COLO829 (cell line): ENCODE results near the gene CDC42BPB.
A peak's percentile ranks its signal among the peaks of the same experiment; 100 is the strongest.

Source experiments
- DNase-seq: peaks from one replicate; pipeline ENCODE4 v3.0.0; 2012; ENCODE audit warnings: low spot score

Gene CDC42BPB

GRCh38 chr14:102966681-102967505, 90.5 kb downstream of the CDC42BPB start:
- DNase-seq = peak; percentile 65

- no peak for DNase-seq
Measured at GRCh38 chr14:102965971-102966655, 91.2 kb downstream of the CDC42BPB start.

- DNase-seq = no peak
Measured at GRCh38 chr14:102965282-102965681, 92.1 kb downstream of the CDC42BPB start.

GRCh38 chr14:102964152-102964730, 93.1 kb downstream of the CDC42BPB start:
- DNase-seq = no peak

- no peak for DNase-seq
Measured at GRCh38 chr14:102962111-102962627, 95.2 kb downstream of the CDC42BPB start.

- no peak for DNase-seq
Measured at GRCh38 chr14:102958461-102958860, 98.9 kb downstream of the CDC42BPB start.

- no peak for DNase-seq
Measured at GRCh38 chr14:102957222-102957621, 100.1 kb downstream of the CDC42BPB start.

GRCh38 chr14:102955636-102956408, 101.5 kb downstream of the CDC42BPB start:
- no peak for DNase-seq

GRCh38 chr14:102954081-102954789, 103.1 kb downstream of the CDC42BPB start:
- no peak for DNase-seq

- DNase-seq = no peak
Measured at GRCh38 chr14:102953100-102953499, 104.2 kb downstream of the CDC42BPB start.

GRCh38 chr14:102952276-102952675, 105.1 kb downstream of the CDC42BPB start:
- DNase-seq = no peak

GRCh38 chr14:102951799-102952198, 105.5 kb downstream of the CDC42BPB start:
- no peak for DNase-seq

- peak; percentile 79 for DNase-seq
Measured at GRCh38 chr14:102951034-102951433, 106.3 kb downstream of the CDC42BPB start.

- DNase-seq = no peak
Measured at GRCh38 chr14:102949801-102950451, 107.4 kb downstream of the CDC42BPB start.

- DNase-seq = no peak
Measured at GRCh38 chr14:102949062-102949800, 108.1 kb downstream of the CDC42BPB start.

GRCh38 chr14:102948698-102949061, 108.7 kb downstream of the CDC42BPB start:
- DNase-seq = no peak

- DNase-seq = no peak
Measured at GRCh38 chr14:102947321-102948103, 109.8 kb downstream of the CDC42BPB start.

- no peak for DNase-seq
Measured at GRCh38 chr14:102945346-102946130, 111.8 kb downstream of the CDC42BPB start.
